Gastrocnemius medialis (tissue), 4 donors: ENCODE data around the gene TRPV3. TPM values are rescaled to one million over a fixed set of nuclear protein-coding genes. Genes with fewer than 3 reads are reported as not detected.

ENCODE experiments used
- ATAC-seq, 2 donors: fragments of 150-250 bp; one replicate each; pipeline ENCODE4 v1.9.1; 2016
- DNase-seq, 2 donors: peaks; one replicate each; pipeline ENCODE4 v3.0.0-alpha.2; 2019
- H3K27ac ChIP-seq, 4 donors: fragments of 200-600 bp; sonication (generic); 1 replicate in 1 of 4; 2 replicates in 3 of 4; pipeline ENCODE4 v1.5.1; 2016 to 2018; ENCODE audit warnings: mild to moderate bottlenecking in 2 of 4, moderate library complexity in 1 of 4
- H3K27me3 ChIP-seq, 3 donors: fragments of 200-600 bp; sonication (generic) in 2 of 3; 1 replicate in 1 of 3; 2 replicates in 2 of 3; pipeline versions ENCODE4 v1.5.1 to v1.6.0; 2016 to 2019; ENCODE audit warnings: mild to moderate bottlenecking in 1 of 3, moderate library complexity in 1 of 3
- H3K36me3 ChIP-seq, 2 donors: fragments of 200-600 bp; sonication (generic) in 1 of 2; one replicate each; pipeline ENCODE4 v1.5.1; 2017 to 2018
- H3K4me1 ChIP-seq, 2 donors: fragments of 200-600 bp; sonication (generic) in 1 of 2; one replicate each; pipeline ENCODE4 v1.5.1; 2016 to 2017; ENCODE audit warnings: mild to moderate bottlenecking in 2 of 2
- H3K4me3 ChIP-seq, 4 donors: fragments of 200-600 bp; sonication (generic) in 3 of 4; 1 replicate in 1 of 4; 2 replicates in 3 of 4; pipeline ENCODE4 v1.5.1; 2016 to 2019; ENCODE audit warnings: mild to moderate bottlenecking in 2 of 4
- H3K9me3 ChIP-seq, 3 donors: fragments of 200-600 bp; sonication (generic) in 2 of 3; 1 replicate in 1 of 3; 2 replicates in 2 of 3; pipeline ENCODE4 v1.5.1; 2016 to 2019
- CTCF ChIP-seq, 5 experiments: fragments of 450-650 bp in 3 of 5; fragments of 200-600 bp in 2 of 5; sonication (generic) in 2 of 5; IDR thresholded peaks in 4 of 5; conservative IDR thresholded peaks in 1 of 5; 1 replicate in 4 of 5; 2 replicates in 1 of 5; pipeline ENCODE4 v1.5.1; 2016 to 2019; ENCODE audit warnings: antibody characterized with exemption in 5 of 5, mild to moderate bottlenecking in 3 of 5, moderate library complexity in 3 of 5
- POLR2A ChIP-seq, 2 donors: fragments of 450-650 bp; IDR thresholded peaks; one replicate each; pipeline ENCODE4 v1.6.1; 2017; ENCODE audit warnings: antibody characterized with exemption in 2 of 2, mild to moderate bottlenecking in 2 of 2, moderate library complexity in 2 of 2
- in situ Hi-C, 4 donors: fragments of 200-750 bp; cut with MboI; loops; one replicate each; pipeline versions ENCODE4 v1.15.0 to v1.8.0; 2017; ENCODE audit warnings: low sequenced_read_pairs in 4 of 4
- intact Hi-C: fragments of 100-400 bp; cut with DNase I; formaldehyde crosslinking; loops from one replicate; pipeline ENCODE4 v1.15.1; 2023; ENCODE audit warnings: low total_unique reads
- total RNA-seq, 4 donors: library from RNA; depleted of rRNA; stranded (reverse); fragments of >200 nt; gene quantifications; one replicate each; pipeline versions ENCODE4 v1.1.0 to v1.2.3, GENCODE V29; 2016

Gene TRPV3
- total RNA-seq, 4 donors from 2014 or later, result 1.3 to 3.8 (median 1.6) TPM

- DNase-seq, result no peak
- ATAC-seq, result no peak
- no peaks in the 10 kb centered on the region for H3K9me3 ChIP-seq
- no peak overlapping the region for H3K27ac ChIP-seq
- in situ Hi-C loops, result no loop called here
- TF ChIP-seq POLR2A (IDR thresholded peaks at IDR 0.05) (no peak), CTCF (IDR thresholded peaks at IDR 0.05 in 4 of 5, conservative IDR thresholded peaks at IDR 0.05 in 1 of 5) (no peak)
- peaks cover 0 to 15% of the 10 kb centered on the region in 2 donors for H3K36me3 ChIP-seq
- H3K4me1 ChIP-seq, result no peaks in the 10 kb centered on the region
- H3K27me3 ChIP-seq, result no peaks in the 10 kb centered on the region
- intact Hi-C loops, result no loop called here
- H3K4me3 ChIP-seq, result no peak overlapping the region
Measured at GRCh38 chr17:3600529-3601205, 43.1 kb upstream of the TRPV3 start.

- intact Hi-C loops (no loop called here), in situ Hi-C loops (no loop called here)
- no peak for ATAC-seq
Measured at GRCh38 chr17:3598078-3598477, 40.5 kb upstream of the TRPV3 start.

DNA sequence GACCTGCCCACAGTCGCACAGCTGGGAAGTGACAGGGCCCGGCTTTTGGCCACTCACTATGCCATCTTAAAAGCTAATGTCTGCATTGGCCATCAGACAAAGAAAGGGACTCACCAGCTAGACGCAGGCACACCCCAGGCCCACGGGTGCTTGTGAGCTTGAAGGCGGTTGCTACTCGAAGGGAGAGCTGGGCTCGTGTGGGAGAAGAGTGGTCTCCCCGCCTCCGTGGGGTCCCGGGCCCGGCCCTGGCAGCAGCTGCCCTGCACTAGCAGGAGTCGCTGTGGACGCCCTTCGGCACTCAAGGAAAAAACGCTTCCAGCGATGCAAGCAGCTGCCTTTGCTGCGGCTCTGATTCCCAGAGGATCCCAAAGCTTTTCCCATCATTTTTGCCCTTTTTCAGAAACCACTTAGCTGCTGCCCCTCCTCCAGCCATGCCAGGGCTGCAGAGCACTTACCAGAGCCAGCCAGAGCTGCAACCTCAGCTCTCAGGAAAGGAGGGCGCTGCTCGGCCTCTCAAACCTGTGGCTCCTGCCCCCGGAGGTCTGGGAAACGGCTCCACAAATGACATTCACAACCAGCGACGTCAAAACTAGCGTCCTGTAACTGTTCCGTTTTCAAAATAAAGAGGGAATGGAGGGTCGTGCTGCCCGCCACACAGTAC, 39.3 kb upstream of the TRPV3 start:
- ATAC-seq (no peak), DNase-seq (no peak)
- Histone ChIP-seq H3K4me3 (no peak overlapping the region), H3K27ac (no peak overlapping the region), H3K27me3 (no peaks in the 10 kb centered on the region), H3K9me3 (no peaks in the 10 kb centered on the region), H3K36me3 (peaks cover 0 to 11% of the 10 kb centered on the region in 2 donors), H3K4me1 (peaks cover 0 to 3% of the 10 kb centered on the region in 2 donors)
- in situ Hi-C loops, result no loop called here
- intact Hi-C loops, result no loop called here
- TF ChIP-seq CTCF (IDR thresholded peaks at IDR 0.05 in 4 of 5, conservative IDR thresholded peaks at IDR 0.05 in 1 of 5), result no peak
- no peak for TF ChIP-seq POLR2A (IDR thresholded peaks at IDR 0.05)

More at GRCh38 chr17:3598078-3598477, 40.5 kb upstream of the TRPV3 start:
- Histone ChIP-seq H3K36me3 (peaks cover 0 to 6% of the 10 kb centered on the region in 2 donors), H3K4me3 (no peak overlapping the region), H3K4me1 (peaks cover 0 to 3% of the 10 kb centered on the region in 2 donors), H3K9me3 (no peaks in the 10 kb centered on the region), H3K27ac (no peak overlapping the region), H3K27me3 (no peaks in the 10 kb centered on the region)
- no peak for TF ChIP-seq POLR2A (IDR thresholded peaks at IDR 0.05)
- TF ChIP-seq CTCF (IDR thresholded peaks at IDR 0.05 in 4 of 5, conservative IDR thresholded peaks at IDR 0.05 in 1 of 5), result no peak
- DNase-seq, result no peak

DNA sequence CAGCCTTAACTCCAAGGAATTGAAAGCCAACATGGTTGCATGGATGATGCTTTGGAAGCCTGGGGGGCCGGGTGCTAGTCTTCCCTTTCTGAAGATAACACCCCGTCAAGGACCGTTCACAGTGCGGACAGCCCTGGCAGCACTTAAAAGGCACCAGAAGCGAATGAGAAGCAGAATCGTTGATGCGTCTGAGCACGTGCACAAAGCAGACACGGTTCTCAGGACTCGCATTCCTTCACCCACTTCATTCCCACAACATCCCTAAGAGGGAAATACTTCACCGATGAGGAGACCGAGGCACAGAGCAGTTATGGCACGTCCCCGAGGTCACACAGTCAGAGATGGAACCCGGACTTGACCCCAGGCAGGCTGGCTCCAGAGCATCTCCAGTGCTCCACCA, 37.4 kb upstream of the TRPV3 start:
- H3K36me3 ChIP-seq, result peaks cover 0 to 30% of the 10 kb centered on the region in 2 donors
- TF ChIP-seq CTCF (IDR thresholded peaks at IDR 0.05 in 4 of 5, conservative IDR thresholded peaks at IDR 0.05 in 1 of 5), result no peak
- no peak for TF ChIP-seq POLR2A (IDR thresholded peaks at IDR 0.05)
- no peaks in the 10 kb centered on the region for H3K9me3 ChIP-seq
- peak overlapping the region in 1 of 4 donors; percentile 25 for H3K27ac ChIP-seq
- peaks cover 0 to 3% of the 10 kb centered on the region in 2 donors for H3K4me1 ChIP-seq
- no peak overlapping the region for H3K4me3 ChIP-seq
- DNase-seq (no peak), ATAC-seq (no peak)
- intact Hi-C loops, result no loop called here
- H3K27me3 ChIP-seq, result no peaks in the 10 kb centered on the region
- in situ Hi-C loops, result no loop called here
